Osteoblast (primary cell): ENCODE data around the gene PTPMT1. TPM values are rescaled to one million over a fixed set of nuclear protein-coding genes. Genes with fewer than 3 reads are reported as not detected.
A peak's percentile ranks its signal among the peaks of the same experiment; 100 is the strongest.

Experiments
- DNase-seq: peaks from one replicate; pipeline ENCODE4 v3.0.0; 2011; ENCODE audit warnings: low spot score, mixed read lengths; ENCODE audit not compliant: insufficient read length; ENCODE audit errors: missing footprints
- H2AFZ ChIP-seq: 2 replicates; pipeline ENCODE4 v1.6.0; 2011; ENCODE audit warnings: mild to moderate bottlenecking, low read length
- H3K27ac ChIP-seq: 2 replicates; pipeline ENCODE4 v1.5.1; 2011; ENCODE audit warnings: mild to moderate bottlenecking, low read depth, low read length, moderate library complexity
- H3K27me3 ChIP-seq: 2 replicates; pipeline ENCODE4 v1.6.0; 2012; ENCODE audit warnings: mild to moderate bottlenecking, control low read depth, inconsistent platforms, low read length, moderate library complexity; ENCODE audit not compliant: insufficient read depth
- H3K36me3 ChIP-seq: 2 replicates; pipeline ENCODE4 v1.5.1; 2011; ENCODE audit warnings: mild to moderate bottlenecking, low read length, control low read depth, moderate library complexity; ENCODE audit not compliant: insufficient read depth
- H3K4me1 ChIP-seq: 2 replicates; pipeline ENCODE4 v1.5.1; 2011; ENCODE audit warnings: mild to moderate bottlenecking, low read length, control low read depth, moderate library complexity; ENCODE audit not compliant: insufficient read depth
- H3K4me2 ChIP-seq: 2 replicates; pipeline ENCODE4 v1.6.0; 2011; ENCODE audit warnings: mild to moderate bottlenecking, low read length; ENCODE audit not compliant: insufficient read depth
- H3K4me3 ChIP-seq: fragments of 200-600 bp; sonication (generic); 3 replicates; pipeline ENCODE4 v1.5.1; 2012; ENCODE audit warnings: mild to moderate bottlenecking, low read length, inconsistent platforms; ENCODE audit not compliant: insufficient read depth
- H3K79me2 ChIP-seq: 2 replicates; pipeline ENCODE4 v1.6.0; 2012; ENCODE audit warnings: mild to moderate bottlenecking, low read length, control low read depth, inconsistent platforms; ENCODE audit not compliant: insufficient read depth
- H3K9me3 ChIP-seq: 2 replicates; pipeline ENCODE4 v1.5.1; 2011; ENCODE audit warnings: low read depth, low read length, control low read depth
- H4K20me1 ChIP-seq: 2 replicates; pipeline ENCODE4 v1.6.0; 2012; ENCODE audit warnings: mild to moderate bottlenecking, low read length, control low read depth; ENCODE audit not compliant: insufficient read depth
- total RNA-seq: library from RNA; depleted of rRNA; stranded (reverse); fragments of >200 nt; gene quantifications from 2 replicates; pipeline ENCODE4 v1.2.3, GENCODE V29; 2012
- TF ChIP-seq, protein P1 (sequence below): IDR thresholded peaks from 2 replicates; pipeline ENCODE4 v1.5.1; 2011; ENCODE audit warnings: mild to moderate bottlenecking, low read depth, low read length, moderate library complexity; ENCODE audit errors: extremely low read depth

Gene PTPMT1, protein sequence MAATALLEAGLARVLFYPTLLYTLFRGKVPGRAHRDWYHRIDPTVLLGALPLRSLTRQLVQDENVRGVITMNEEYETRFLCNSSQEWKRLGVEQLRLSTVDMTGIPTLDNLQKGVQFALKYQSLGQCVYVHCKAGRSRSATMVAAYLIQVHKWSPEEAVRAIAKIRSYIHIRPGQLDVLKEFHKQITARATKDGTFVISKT
- 67.5 and 80.7 TPM in 2 replicates for total RNA-seq

DNA sequence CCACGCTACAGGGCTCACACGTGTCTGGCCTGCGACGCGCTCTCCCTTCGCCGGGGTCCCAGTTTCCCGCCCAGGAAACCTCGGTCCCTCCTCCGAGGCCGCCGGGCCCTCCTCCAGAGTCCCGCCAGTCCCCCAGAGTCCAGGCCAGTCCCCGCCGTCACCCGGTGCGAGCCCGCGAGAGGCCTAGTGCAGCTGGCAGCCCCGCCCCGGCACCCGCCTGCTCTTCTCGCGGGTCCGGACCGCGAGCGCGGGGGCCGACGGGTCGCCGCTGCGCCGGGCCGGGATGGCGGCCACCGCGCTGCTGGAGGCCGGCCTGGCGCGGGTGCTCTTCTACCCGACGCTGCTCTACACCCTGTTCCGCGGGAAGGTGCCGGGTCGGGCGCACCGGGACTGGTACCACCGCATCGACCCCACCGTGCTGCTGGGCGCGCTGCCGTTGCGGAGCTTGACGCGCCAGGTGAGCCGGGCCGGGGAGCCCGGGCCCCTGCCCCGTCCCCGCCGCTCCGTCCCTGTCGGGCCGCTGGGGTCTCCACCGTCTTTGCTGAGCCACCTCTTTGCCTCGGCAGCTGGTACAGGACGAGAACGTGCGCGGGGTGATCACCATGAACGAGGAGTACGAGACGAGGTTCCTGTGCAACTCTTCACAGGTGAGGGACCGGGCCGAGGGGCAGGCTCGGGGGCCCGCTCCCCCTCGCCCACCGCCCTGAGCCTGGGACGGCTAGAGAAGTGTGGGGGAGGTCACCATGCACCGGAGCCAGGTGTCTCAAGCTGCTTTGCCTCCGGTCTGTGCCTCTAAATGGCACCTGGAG is at the start of gene PTPMT1:
Gene PTPMT1 (plus strand): TSS at position 260 of the 809 bp plus-strand sequence. CDS start 24 bp downstream, at position 284.
- Histone ChIP-seq H3K4me1 (peaks cover 12% of the 10 kb centered on the region), H3K9me3 (no peaks in the 10 kb centered on the region), H3K4me2 (peak within 1 kb of the TSS; percentile 90), H3K79me2 (peaks cover 46% of the 10 kb centered on the region), H2AFZ (peak within 1 kb of the TSS; percentile 90), H4K20me1 (no peaks in the 10 kb centered on the region), H3K4me3 (peak within 1 kb of the TSS; percentile 98), H3K27me3 (no peaks in the 10 kb centered on the region), H3K36me3 (peaks cover 12% of the 10 kb centered on the region), H3K27ac (peak within 1 kb of the TSS; percentile 68)
- TF ChIP-seq, protein P1, sequence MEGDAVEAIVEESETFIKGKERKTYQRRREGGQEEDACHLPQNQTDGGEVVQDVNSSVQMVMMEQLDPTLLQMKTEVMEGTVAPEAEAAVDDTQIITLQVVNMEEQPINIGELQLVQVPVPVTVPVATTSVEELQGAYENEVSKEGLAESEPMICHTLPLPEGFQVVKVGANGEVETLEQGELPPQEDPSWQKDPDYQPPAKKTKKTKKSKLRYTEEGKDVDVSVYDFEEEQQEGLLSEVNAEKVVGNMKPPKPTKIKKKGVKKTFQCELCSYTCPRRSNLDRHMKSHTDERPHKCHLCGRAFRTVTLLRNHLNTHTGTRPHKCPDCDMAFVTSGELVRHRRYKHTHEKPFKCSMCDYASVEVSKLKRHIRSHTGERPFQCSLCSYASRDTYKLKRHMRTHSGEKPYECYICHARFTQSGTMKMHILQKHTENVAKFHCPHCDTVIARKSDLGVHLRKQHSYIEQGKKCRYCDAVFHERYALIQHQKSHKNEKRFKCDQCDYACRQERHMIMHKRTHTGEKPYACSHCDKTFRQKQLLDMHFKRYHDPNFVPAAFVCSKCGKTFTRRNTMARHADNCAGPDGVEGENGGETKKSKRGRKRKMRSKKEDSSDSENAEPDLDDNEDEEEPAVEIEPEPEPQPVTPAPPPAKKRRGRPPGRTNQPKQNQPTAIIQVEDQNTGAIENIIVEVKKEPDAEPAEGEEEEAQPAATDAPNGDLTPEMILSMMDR, result no peak
- DNase-seq, result peak; percentile 95

DNA sequence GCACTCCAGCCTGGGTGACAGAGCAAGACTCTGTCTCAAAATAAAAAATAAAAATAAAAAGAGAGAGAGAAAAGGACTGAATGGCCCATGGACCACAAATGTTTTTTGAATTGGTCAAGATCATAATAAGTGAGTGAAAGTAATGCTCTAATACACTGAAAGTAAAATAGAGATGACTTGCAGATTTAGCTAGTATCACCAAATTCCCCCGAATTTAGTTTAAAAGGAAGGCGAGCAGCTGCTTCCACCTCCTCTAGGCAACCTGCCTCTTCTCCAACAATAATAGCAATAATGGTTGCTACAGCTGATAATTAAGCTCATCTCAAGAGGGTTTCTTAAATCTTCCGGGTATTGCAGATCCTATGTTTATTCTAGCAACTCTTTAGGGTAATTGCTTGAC is 49.2 kb upstream of the PTPMT1 start:
- Histone ChIP-seq H3K4me3 (no peak overlapping the region), H3K27me3 (no peaks in the 10 kb centered on the region), H3K36me3 (no peaks in the 10 kb centered on the region), H3K4me1 (peaks cover 50% of the 10 kb centered on the region), H2AFZ (no peak overlapping the region), H3K79me2 (peaks cover 94% of the 10 kb centered on the region), H3K4me2 (no peak overlapping the region), H3K9me3 (no peaks in the 10 kb centered on the region), H4K20me1 (peaks cover 27% of the 10 kb centered on the region), H3K27ac (peak overlapping the region; percentile 77)
- TF ChIP-seq, protein P1, result no peak
- no peak for DNase-seq

DNA sequence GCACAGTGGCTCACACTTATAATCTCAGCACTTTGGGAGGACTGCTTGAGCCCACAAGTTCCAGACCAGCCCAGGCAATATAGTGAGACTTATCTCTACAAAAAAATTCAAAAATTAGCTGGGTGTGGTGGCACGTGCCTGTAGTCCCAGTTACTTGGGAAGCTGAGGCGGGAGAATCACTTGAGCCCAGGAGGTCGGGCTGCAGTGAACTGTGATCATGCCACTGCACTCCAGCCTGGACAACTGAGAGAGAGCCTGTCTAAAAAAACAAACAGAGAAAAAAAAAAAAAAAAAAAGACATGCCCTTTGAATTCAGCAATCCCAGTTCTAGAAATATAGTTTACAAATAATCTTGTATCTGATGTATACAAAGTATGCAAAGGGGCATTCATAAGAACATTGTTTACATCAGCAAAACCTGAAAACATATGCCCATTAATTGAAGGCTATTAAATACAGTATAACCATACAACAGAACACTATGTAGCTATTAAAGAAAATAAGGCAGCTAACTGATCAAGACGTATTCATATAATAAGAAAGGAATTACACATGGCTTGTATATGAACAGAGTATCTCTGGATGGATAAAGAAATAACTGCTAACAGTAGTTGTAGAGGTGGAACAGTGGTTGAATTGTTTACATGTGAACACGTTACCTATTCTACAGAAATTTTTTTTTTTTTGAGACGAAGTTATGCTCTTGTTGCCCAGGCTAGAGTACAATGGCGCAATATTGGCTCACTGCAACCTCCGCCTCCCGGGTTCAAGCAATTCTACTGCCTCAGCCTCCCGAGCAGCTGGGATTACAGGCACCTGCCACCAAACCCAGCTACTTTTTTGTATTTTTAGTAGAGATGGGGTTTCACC is 48.2 kb upstream of the PTPMT1 start:
- peaks cover 33% of the 10 kb centered on the region for H4K20me1 ChIP-seq

More for the DNA sequence above, 48.2 kb upstream of the PTPMT1 start:
- Histone ChIP-seq H3K4me2 (no peak overlapping the region), H3K27me3 (no peaks in the 10 kb centered on the region), H3K79me2 (peaks cover 94% of the 10 kb centered on the region), H3K4me1 (peaks cover 42% of the 10 kb centered on the region), H3K9me3 (no peaks in the 10 kb centered on the region), H2AFZ (no peak overlapping the region), H3K36me3 (no peaks in the 10 kb centered on the region), H3K4me3 (no peak overlapping the region), H3K27ac (no peak overlapping the region)
- no peak for DNase-seq
- TF ChIP-seq, protein P1, result no peak
